NCI-H1694 treated with DMSO at 0.1 percent for 48 hours (cell line): ENCODE measurements around the gene NAPSA.
"Not testable (repeated sequence)": the region's sequence is repeated elsewhere in the genome, so short reads cannot be mapped to it uniquely, and the experiment has no call there.

Experiments used
- DNase-seq: peaks from one replicate; lab custom pipeline; 2025; lab: John Stamatoyannopoulos, UW

Gene NAPSA

GRCh38 chr19:50358483-50359327 lies 6.7 kb downstream of the NAPSA start:
- no peak for DNase-seq

GRCh38 chr19:50357178-50358100 lies 8.0 kb downstream of the NAPSA start:
- peak; percentile 61 for DNase-seq

GRCh38 chr19:50356691-50357177 lies 8.7 kb downstream of the NAPSA start:
- no peak for DNase-seq

- DNase-seq = not testable (repeated sequence)
Observed at GRCh38 chr19:50353487-50353880, 12.0 kb downstream of the NAPSA start.

- no peak for DNase-seq
Observed at GRCh38 chr19:50352242-50352641, 13.2 kb downstream of the NAPSA start.

GRCh38 chr19:50349277-50350057 lies 16.0 kb downstream of the NAPSA start:
- no peak for DNase-seq

- DNase-seq = not testable (repeated sequence)
Observed at GRCh38 chr19:50347089-50347581, 18.3 kb downstream of the NAPSA start.

GRCh38 chr19:50344661-50345318 lies 20.6 kb downstream of the NAPSA start:
- DNase-seq = no peak

- no peak for DNase-seq
Observed at GRCh38 chr19:50341091-50341564, 24.3 kb downstream of the NAPSA start.

- no peak for DNase-seq
Observed at GRCh38 chr19:50340331-50340730, 25.1 kb downstream of the NAPSA start.

- not testable (repeated sequence) for DNase-seq
Observed at GRCh38 chr19:50337031-50337430, 28.4 kb downstream of the NAPSA start.

- DNase-seq = no peak
Observed at GRCh38 chr19:50334741-50335421, 30.6 kb downstream of the NAPSA start.

- DNase-seq = no peak
Observed at GRCh38 chr19:50333737-50334617, 31.5 kb downstream of the NAPSA start.

- DNase-seq = no peak
Observed at GRCh38 chr19:50333235-50333736, 32.2 kb downstream of the NAPSA start.

- no peak for DNase-seq
Observed at GRCh38 chr19:50332244-50333038, 33.0 kb downstream of the NAPSA start.

GRCh38 chr19:50331994-50332243 lies 33.5 kb downstream of the NAPSA start:
- DNase-seq = no peak

- DNase-seq = no peak
Observed at GRCh38 chr19:50331221-50331993, 34.0 kb downstream of the NAPSA start.
